ENCODE results near the gene SPAG7.
A peak's percentile ranks its signal among the peaks of the same experiment; 100 is the strongest.

Gene SPAG7

DNA sequence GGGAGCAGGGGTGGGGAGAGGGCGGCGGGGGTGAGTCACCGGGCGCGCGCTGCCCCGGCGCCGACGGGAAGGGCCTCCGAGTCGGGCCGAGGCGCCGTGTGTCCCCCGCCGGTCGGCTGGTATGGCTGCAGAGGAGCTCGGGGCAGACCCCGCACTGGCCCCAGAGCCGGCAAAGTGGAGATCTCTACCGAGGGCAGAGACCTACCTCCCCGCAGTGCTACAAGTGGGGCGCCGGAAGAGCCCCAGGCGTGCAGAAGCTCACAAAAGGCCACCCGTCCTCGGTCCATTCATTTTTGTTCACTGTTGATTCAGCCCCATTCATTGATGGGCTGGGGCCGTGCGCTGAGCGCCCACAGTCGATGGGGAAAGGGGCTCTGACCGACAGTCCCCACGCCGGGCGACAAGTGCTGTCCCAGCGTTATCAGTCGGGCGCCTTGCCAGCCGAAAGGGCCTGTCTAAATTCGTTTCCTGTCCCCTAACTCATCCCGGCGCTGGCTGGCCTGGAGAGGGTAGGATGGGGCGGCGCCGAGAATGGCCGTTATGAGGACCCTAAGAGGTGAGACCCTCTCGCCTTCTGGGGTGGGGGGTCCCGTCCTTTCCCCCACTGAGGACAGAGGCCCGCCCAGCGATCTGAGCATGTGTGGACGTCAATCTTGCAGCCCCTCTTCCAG is 17.4 kb downstream of the SPAG7 start:
- DNase-seq (ENCODE audit: low read depth, low spot score): no peak

GRCh38 chr17:4949321-4950074 is 18.1 kb downstream of the SPAG7 start:
- no peak for DNase-seq (ENCODE audit: low read depth, low spot score)

GRCh38 chr17:4948931-4949320 is 18.7 kb downstream of the SPAG7 start:
- DNase-seq (ENCODE audit: low read depth, low spot score): no peak

GRCh38 chr17:4948166-4948930 is 19.3 kb downstream of the SPAG7 start, which contains the start of gene PFN1:
Gene PFN1 (minus strand): TSS chr17:4948530. CDS start chr17:4948394, 136 bp downstream.
- DNase-seq (ENCODE audit: low read depth, low spot score): peak; percentile 62

DNA sequence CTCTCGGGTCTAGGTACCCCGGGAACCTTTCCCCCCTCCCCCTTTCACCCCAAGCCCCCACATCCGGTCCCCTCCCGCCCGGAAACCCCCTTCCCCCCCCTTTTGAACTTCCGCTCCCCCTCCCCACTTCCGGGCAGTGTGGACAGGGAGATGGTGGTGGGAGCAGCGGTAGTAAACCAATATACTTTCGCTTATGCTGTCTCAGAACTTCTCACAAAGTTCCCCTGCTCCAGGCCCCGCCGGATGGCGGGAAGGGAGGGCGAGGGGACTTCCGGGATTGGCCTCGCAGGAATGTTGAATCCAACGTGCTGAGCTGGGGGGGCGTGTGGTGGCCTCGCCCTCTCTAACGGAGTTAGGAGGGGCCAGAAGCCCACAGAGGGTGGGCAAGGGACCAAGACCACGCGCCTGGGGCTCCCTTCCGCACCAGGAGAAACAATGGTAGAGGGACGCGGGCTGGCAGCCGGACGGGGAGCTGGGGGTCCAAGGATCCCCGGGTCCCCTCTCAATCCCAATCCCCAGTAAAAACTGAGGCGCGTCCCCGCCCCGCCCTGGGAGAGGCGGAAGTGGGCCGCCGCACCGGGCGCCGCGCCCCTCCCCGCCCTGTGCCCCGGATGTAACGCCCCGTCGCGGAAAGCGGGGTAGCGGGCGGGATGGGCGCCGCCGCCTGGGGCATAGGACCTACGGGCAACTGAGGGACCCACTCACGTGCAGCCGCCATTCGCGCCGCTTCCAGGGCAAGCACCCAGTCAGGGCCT is 20.0 kb downstream of the SPAG7 start:
- no peak for DNase-seq (ENCODE audit: low read depth, low spot score)

DNA sequence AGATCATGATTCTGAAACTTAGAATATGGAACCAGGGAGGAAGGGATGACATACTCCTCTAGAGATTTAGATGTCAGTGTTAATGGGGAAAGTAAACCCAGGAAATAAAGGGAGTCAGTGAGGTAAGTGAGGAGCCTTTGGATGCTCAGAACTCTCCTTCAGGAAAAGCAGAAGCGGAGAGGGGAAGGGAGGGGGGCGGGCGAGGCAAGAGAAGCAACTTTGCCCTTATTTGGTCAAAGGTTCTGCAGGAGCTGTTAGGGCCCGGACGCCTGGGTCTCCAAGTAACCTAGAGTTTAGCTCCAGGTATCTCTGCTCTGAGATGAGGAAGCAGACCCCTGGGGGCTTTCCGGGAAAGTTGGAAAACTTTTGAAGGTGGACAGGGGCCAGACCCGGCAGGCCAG is 20.6 kb downstream of the SPAG7 start:
- no peak for DNase-seq (ENCODE audit: low read depth, low spot score)

DNA sequence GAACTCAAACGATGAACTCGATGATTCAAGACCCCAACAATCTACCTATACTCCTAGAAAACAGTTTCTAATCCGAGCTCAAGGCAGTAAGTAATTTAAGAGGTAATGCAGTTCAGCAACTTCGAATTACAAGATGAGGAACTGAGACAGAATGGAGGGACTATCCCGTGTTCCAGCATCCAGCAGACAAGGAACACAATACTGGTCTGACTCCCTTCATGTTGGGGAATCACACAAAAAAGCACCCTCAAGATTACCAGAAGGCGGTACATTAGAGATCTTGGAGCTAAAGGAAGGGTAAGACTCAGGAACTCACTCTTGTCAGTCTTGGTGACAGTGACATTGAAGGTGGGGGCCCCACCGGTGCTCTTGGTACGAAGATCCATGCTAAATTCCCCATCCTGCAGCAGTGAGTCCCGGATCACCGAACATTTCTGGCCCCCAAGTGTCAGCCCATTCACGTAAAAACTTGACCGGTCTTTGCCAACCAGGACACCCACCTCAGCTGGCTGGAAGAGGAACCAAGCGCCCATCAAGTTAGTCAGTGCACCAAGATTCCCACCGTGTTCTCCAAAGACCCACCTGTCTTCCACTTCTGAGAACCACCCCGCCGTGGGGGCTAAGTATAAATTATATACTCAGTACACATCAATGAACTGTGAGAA is 21.2 kb downstream of the SPAG7 start:
- no peak for DNase-seq (ENCODE audit: low read depth, low spot score)

GRCh38 chr17:4945944-4946280 is 21.7 kb downstream of the SPAG7 start:
- DNase-seq (ENCODE audit: low read depth, low spot score): no peak

DNA sequence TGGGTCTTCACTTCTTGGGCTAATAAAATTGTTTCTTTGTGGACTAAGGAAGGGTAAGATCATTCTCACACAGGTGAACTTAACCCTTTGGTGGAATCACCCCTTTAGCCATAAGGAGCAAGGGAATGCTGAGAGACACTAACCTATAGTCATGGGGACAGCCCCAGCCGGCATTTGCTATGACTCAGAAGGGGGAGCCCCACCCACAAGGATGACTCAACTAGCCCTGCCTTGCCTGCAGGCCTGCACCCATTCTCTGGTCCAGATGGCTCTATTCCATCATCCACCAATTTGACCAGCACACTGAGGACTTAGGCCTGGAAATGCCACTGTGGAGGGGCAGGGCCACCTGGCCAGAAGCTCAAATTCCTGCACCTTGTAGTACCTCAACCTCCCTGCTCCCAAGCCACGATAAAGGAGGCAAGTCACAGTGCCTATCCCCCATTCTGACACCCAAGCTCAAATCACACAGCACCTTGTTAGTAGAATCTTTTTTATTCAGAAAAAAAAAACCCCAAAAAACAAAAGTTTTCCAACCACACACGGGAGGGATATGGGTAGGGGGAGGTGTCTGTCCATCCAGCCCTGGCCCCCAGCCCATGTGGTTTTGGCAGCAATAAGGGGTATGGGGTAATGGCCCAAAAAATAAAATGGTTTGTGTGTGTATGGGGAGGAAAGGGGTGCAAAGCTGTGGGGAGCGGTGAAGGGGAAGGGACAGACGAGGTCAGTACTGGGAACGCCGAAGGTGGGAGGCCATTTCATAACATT is 22.3 kb downstream of the SPAG7 start:
- DNase-seq (ENCODE audit: low read depth, low spot score): no peak

- no peak for DNase-seq (ENCODE audit: low read depth, low spot score)
Measured at GRCh38 chr17:4944554-4945175, 23.0 kb downstream of the SPAG7 start.

- DNase-seq (ENCODE audit: low read depth, low spot score): no peak
Measured at GRCh38 chr17:4944163-4944553, 23.5 kb downstream of the SPAG7 start.

GRCh38 chr17:4942760-4943508 is 24.7 kb downstream of the SPAG7 start:
- DNase-seq (ENCODE audit: low read depth, low spot score): no peak

GRCh38 chr17:4941319-4941610 is 26.4 kb downstream of the SPAG7 start:
- no peak for DNase-seq (ENCODE audit: low read depth, low spot score)

- no peak for DNase-seq (ENCODE audit: low read depth, low spot score)
Measured at GRCh38 chr17:4940555-4941318, 26.9 kb downstream of the SPAG7 start.

DNA sequence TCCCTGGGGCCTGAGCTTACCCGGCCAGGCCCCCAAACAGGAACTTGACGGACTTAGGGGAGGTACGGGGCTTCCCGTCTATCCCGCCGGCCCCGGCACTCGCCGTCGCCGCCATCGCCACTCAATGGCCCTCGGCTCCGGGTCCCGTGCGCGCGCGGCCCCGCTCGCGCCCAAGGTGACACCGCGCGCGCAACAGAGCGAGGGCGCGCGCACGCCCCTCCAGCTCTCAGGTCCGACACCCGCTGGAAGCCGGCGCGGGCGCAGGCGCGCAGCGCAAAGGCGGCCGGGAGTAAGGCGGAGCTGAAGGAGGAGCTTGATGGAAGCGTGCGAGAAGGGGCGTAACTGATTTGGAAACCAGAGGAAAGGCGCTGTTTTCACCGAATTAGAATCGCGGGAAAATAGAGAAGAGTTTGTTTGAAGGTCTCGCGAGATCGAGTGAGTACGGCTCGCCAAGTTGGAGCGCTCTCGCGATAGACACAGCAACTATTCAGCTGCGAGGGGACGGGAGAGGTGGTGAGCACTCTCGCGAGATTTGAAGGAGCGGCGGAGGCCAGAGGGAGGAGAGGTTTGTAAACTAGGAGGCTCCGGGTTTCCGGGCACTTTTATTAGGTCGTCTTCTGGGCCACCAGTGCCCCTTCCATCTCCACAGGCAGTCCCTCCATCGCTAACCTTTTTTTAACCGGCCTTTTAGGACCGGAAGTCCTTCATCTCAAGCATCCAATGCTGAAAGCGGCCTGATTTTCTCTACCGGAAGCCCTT is 27.6 kb downstream of the SPAG7 start, which contains the start of the genes RNF167 and SLC25A11:
RNF167 (plus strand) TSS at position 473 of the 759 bp plus-strand sequence. CDS start 642 bp downstream, outside the sequence.
SLC25A11 (minus strand) TSS at position 251 of the 759 bp plus-strand sequence; CDS start at position 115, 136 bp downstream.
- DNase-seq (ENCODE audit: low read depth, low spot score): peak; percentile 99

- no peak for DNase-seq (ENCODE audit: low read depth, low spot score)
Measured at GRCh38 chr17:4939546-4939795, 28.1 kb downstream of the SPAG7 start.

DNA sequence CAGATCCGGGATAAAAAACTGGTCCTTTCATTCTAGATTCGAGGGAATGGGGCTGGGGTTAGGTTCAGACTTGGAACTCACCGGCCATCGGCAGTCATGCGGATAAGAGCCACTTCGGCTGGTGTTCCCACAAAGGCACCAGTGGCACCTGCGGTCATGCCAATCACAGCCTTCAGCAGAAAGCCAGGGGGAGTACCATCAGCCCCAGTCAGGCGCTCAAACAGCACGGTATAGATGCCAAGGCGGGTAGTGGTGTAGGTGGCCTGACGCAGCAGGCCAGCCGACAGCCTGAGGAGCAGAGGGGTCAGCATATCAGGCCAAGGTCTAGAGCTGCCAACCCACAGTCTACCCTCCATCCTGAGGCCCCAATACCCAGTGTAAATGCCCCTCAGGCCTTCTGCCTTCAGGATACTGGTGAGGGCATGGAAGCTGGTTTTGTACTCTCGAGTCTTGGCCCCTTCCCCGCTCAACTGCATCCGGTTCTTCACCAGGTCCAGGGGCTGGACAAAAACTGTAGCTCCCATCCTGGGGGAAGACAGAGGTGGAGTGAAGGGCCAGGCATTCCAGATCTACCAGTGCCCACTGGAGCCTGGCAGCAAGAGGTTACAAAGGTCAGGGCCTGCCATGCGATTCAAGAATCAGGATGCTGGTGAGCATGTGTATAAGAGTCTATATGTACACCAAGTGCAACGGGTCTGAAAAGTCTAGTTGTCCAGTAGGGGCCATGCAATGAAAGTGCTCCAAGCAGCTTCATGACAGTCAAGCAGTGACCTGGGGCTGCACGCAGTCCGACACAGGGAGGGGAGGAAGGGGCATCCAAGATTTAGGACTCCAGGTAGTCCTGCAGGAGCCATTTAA is 28.7 kb downstream of the SPAG7 start:
- DNase-seq (ENCODE audit: low read depth, low spot score): no peak
